ENCODE data around the gene KLHL22.
"Not testable (repeated sequence)": the region's sequence is repeated elsewhere in the genome, so short reads cannot be mapped to it uniquely, and the experiment has no call there.

The KLHL22 gene

GRCh38 chr22:20399866-20400605, 95.6 kb downstream of the KLHL22 start:
- DNase-seq (ENCODE audit: low spot score) = no peak

- DNase-seq (ENCODE audit: low spot score) = no peak
Observed at GRCh38 chr22:20398420-20398819, 97.2 kb downstream of the KLHL22 start.

- no peak for DNase-seq (ENCODE audit: low spot score)
Observed at GRCh38 chr22:20397498-20397897, 98.1 kb downstream of the KLHL22 start.

- DNase-seq (ENCODE audit: low spot score) = no peak
Observed at GRCh38 chr22:20396639-20397038, 99.0 kb downstream of the KLHL22 start.

GRCh38 chr22:20395907-20396287, 99.7 kb downstream of the KLHL22 start:
- no peak for DNase-seq (ENCODE audit: low spot score)

GRCh38 chr22:20395181-20395906, 100.3 kb downstream of the KLHL22 start:
- no peak for DNase-seq (ENCODE audit: low spot score)

- peak; percentile 89 for DNase-seq (ENCODE audit: low spot score)
Observed at GRCh38 chr22:20393705-20394476, 101.7 kb downstream of the KLHL22 start, which contains the start of gene ZNF74. Gene ZNF74, plus strand, starts transcription at chr22:20394151. Its CDS starts 478 bp downstream, at chr22:20394629.

GRCh38 chr22:20392983-20393704, 102.5 kb downstream of the KLHL22 start:
- DNase-seq (ENCODE audit: low spot score) = no peak

- not testable (repeated sequence) for DNase-seq (ENCODE audit: low spot score)
Observed at GRCh38 chr22:20392365-20392881, 103.2 kb downstream of the KLHL22 start.
